NCI-H1436 (cell line): ENCODE measurements around the gene PLA2G4D.

Experiments
- DNase-seq: peaks from one replicate; lab custom pipeline; 2025; lab: John Stamatoyannopoulos, UW

Gene PLA2G4D

GRCh38 chr15:42071717-42072116 lies 22.6 kb downstream of the PLA2G4D start:
- DNase-seq: no peak

DNA sequence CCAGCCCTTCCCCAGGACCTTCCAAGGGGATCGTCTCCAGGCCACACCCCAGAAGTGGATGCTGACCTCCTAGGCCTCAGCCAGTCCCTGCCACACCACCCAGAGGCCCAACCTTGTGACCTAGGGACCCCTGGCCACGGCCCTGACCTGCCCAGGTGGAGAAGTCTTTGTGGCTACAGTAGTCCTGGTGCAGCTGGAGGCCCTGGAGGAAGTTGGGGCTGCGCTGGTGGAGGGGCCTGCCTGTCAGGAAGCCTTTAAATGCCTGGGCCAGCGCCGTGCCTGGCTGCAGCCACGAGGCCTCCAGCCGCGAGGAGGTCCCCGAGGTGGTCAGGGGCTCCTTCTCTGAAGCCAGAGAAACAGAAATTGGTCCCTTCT lies 23.4 kb downstream of the PLA2G4D start:
- no peak for DNase-seq

DNA sequence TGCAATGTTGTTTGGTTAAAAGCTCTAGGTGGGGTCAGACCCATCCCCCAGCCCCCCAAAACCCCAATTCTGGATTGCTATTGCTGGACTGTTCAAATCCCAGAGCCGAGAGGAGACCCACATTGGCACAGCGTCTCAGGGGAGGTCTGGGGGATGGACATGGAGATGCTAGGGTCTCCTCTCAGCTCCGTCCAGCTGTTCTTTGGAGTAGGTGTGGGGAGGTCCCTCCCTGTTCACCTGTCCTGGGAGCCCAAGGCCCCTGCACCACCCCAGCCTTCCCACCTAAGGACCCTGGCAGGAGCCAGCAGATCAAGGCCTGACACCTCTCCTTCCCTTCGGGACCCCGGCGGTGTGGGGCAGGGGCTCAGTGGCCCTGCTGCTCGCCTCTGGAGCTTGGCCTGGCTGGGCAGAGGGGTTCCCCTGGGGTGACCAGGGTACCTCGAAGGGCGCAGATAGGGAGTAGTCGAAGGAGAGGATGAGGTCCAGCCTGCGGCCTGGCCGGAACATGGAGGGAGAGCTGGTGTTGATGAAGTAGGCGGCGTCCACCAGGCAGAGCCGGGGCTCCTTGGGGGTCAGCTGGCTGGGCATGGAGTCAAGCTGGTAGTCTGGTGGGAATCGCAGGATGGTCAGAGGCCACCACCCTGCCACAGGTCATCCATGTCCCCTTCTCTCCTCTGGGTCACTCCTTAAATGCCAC lies 23.9 kb downstream of the PLA2G4D start:
- DNase-seq: no peak

DNA sequence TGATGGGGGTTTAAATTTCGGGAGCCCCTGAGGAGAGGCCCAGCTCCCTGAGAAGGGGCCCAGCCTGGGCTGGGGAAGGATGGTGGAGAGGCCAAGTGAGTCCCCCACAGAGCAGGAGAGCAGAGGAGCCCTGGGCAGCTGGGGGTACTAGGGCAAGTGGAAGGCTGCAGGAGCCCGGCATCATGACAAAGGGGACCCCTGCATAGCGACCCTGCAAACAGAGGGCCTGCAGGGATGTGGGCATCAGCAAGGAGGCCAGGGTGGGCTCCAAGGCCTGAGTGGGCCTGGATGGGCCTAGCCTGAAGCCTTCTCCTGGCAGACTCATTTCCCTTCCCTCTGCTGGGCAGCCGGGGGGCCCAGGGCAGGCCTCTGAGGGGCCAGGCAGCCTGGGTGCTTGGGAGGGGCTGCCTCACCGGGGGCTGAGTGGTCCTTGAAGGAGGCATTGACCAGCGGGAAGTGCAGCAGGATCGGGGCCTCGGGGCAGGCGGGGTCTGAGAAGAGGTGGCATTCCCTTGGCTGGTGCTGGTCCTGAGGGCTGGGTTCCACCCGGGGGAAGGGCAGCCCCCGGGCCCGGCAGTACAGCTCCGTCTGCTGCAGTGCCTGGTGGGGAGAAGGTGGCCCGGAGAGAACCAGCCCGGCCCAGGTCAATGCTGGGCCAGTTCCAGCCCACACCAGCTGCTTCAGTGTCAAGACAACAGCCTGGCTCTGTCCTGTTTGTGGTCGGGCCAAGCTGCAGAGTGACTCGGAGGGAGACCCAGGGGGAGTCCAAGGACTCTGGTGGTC lies 24.7 kb downstream of the PLA2G4D start:
- no peak for DNase-seq

GRCh38 chr15:42069025-42069424 lies 25.3 kb downstream of the PLA2G4D start:
- DNase-seq: no peak

DNA sequence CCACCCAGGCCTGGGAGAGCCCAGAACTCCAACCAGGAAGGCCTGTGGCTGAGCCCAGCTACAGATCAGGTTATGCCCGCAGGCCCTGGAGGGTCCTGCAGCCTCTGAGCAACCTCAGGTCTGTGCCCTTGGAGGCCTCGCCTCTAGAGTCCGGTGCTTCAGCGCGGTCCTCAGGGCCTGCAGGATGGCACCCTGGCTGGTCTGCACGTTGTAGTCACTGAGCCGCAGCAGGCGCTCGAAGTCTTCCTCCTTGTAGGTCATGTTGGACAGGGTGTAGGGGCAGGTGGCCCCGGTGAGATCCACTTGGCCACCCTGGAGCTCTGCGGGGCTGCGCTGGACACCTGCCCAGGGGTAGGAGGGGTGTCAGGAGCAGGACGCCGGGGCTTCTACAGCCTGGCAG lies 25.8 kb downstream of the PLA2G4D start:
- DNase-seq: no peak

DNA sequence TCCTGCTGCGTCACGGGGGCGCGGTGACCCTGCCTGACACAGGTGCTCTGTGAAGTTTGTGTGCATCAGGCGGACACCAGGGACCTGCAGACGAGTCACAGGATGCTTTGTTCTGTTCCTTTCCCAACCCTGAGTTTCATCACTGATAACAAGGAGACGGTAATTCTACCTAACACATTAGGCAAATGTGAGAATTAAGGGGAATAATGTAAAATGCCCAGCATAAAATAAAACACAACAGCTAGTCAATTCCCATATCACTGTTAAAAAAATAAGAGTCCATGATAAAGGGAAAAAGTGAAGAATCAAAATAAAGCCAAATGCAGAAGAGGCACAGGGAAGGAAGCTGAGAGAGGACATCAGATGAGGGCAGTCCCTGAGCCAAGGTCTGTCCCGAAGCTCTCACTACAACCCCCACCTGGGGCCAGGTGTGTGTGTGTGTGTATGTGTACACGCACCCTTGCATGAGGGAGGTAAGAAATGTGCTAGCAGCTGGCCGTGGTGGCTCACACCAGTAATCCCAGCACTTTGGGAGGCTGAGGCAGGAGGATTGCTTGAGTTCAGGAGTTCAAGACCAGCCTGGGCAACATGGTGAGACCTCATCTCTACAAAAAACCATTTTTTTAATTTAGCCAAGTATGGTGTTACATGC lies 27.5 kb downstream of the PLA2G4D start:
- DNase-seq: no peak

- DNase-seq: no peak
These were observed 28.9 kb downstream of the PLA2G4D start for GRCh38 chr15:42065468-42065867.

GRCh38 chr15:42065033-42065432 lies 29.3 kb downstream of the PLA2G4D start:
- DNase-seq: no peak

DNA sequence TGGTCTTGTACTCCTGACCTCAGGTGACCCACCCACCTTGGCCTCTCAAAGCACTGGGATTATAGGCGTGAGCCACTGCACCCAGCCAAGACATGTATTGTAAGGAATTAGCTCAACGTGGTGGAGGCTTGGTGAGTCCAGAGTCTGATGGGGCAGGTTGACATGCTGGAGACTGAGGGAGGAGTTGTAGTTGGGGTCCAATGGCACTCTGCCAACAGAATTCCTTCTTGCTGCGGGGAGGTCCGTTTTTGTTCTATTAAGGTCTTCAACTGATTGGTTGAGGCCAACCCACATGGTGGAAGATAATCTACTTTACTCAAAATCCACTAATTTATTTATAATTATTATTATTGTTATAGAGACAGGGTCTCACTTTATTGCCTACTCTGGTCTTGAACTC lies 30.1 kb downstream of the PLA2G4D start:
- DNase-seq: no peak

GRCh38 chr15:42063122-42063848 lies 31.1 kb downstream of the PLA2G4D start:
- no peak for DNase-seq

DNA sequence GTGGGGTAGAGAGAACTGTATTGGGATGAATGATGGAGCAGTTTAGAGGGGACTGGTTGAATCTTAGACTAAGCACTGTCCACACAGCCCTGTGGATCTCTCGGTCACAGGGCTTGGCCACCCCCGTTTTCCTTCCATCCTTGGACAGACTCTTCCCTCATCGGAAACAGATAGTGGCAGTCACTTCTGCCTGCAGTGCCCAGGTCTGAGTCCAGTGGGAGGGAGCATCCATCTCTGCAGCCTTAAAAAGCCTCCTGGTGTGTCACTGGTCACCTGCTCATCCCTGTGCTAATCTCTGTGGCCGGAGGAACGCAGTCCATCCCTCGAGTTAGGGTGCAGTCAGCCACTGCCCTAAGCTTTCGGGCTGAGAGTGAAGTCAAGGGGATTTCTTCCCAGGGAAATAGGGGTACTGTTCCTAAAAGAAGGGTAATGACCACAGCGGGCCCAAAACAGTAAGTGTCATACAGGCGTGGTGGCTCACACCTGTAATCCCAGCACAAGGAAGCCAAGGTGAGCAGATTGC lies 32.0 kb downstream of the PLA2G4D start:
- DNase-seq: no peak

GRCh38 chr15:42060797-42061196 lies 33.6 kb downstream of the PLA2G4D start:
- no peak for DNase-seq

GRCh38 chr15:42060477-42060763 lies 33.9 kb downstream of the PLA2G4D start:
- DNase-seq: no peak

DNA sequence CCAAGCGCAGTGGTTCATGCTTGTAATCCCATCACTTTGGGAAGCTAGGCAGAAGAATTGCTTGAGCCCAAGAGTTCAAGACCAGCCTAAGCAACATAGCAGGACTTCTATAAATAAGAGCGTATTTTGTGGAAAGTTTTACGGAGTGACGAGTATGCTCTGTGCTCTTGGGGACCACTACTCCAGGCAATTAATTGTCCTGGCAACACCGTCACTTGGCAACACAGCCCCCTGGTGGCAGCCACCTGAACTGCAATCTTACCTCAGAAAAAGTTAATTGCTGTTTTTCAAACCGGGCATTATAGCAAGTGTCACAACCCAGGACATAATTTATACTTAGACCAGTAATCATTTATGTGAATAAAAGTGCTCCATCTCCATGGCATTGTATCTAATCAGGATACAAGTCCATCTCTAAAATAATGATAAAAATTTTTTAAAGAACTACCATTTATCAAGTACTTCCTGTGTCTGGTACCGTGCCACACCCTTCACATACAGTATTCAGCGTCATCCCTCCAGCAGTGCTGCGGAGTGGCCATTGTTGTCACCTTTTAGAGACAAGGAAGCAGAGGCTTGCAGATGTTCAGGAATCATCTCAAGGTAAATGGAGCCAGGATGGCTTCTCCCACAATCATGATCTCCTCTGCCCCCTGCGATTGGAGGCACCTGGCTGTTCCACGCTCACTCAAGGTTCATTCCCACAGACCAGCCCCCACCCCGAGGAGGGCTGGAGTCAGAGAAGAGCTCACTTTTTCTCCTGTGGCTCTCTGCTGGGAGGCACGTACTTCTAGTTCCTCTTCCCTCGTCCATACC lies 34.5 kb downstream of the PLA2G4D start:
- peak; percentile 61 for DNase-seq

GRCh38 chr15:42058791-42059190 lies 35.6 kb downstream of the PLA2G4D start:
- DNase-seq: no peak

DNA sequence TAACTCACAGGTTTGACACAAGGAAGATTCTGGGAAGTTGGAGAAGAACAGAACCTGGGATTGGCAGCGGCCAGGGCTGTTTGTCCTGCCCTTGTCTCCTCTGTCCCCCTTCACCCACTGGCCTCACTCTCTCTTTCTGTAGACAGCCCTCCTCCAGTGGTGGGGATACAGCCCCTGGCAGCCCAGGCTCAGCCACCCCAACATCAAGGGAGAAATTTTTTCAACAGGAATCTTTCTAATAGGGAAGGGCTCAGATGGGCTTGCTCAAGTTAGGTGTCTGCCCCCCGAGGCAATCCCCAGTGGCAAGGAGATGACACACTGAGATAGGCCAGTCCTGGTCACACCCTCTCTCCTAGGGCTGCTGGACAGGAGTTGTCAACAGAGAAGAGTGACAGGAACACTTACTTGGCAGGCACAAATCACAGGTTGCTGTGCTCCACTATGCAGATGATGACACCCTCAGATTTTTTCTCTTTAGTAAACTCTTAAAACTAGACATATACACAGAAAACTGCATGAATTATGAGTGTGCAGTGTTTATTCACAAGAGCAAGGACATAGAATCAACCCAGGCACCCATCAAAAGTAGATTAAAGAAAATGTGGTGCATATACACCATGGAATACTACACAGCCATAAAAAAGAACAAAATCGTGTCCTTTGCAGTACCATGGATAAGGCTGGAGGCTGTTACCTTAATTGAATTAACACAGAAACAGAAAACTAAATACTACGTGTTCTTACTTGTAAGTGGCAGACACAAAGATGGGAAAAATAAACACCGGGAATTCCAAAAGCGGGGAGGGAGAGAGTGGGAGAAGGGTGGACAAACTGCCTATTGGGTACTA lies 36.3 kb downstream of the PLA2G4D start:
- no peak for DNase-seq

- peak; percentile 42 for DNase-seq
These were observed 37.2 kb downstream of the PLA2G4D start for GRCh38 chr15:42056934-42057798.

DNA sequence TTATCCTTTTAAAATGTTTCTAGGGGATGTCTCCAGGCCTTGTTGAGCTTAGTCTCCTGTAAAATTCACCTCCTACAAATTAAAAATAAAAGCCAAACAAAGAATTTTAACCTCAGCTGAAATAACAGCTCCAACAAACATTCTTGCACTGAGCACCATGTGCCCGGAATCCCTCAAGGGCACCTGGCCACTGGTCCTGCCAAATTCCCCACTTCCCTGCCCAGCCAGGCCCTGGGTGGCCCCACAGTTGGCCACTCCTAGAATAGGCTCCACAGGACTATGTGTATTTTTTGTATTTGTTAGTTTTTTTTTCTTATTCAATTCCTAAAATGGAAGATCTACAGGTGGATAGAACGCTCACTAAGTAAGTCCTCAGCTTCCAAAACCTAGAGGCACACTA lies 40.4 kb downstream of the PLA2G4D start:
- no peak for DNase-seq

GRCh38 chr15:42053010-42053409 lies 41.4 kb downstream of the PLA2G4D start:
- no peak for DNase-seq
